Measurements from ENCODE around the gene LRMDA. TPM values are rescaled to one million over a fixed set of nuclear protein-coding genes. Genes with fewer than 3 reads are reported as not detected.

The LRMDA gene
- total RNA-seq, 2 experiments from 2014 or later = not detected

DNA sequence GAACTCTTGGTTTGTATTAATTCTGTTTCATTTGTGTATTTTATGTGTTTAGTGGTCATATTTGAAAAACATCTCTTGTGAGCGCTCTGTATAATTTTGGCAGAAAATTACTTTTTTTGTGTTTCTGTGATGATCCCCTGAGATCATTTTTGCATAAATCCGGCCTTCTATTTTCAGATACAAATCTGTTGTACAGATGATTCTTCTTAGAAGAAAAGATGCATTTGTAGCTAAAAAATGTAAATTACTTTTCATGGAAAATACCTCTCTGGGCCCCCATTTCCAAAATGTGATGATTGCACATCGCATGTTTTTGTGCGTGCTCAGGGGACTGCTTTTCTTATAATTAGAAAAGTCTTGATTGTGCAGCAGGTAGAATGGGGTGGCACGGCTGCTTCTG, 395.4 kb downstream of the LRMDA start:
- intact Hi-C loops (cut with micrococcal nuclease; ENCODE audit: unreplicated experiment) = no loop called here

DNA sequence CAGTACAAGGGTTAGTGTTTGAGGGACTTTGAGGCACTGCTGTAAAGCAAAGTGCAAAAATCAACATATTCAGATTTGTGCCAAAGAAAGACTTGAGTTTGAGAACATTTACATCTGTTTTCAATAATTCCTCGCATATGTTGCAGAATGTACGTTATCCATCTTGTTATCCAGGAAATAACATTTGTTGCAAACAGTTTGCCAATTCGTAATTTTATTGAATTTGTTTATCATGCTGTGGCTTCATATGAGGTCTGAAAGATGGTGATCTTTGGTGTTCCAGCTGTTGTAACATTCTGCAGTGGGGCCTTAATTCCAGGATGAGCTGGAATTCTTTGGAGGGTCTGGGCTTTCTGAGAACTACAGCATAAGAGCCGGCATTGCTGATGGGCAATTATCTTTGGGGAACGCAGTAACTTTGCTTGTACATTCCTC, 396.2 kb downstream of the LRMDA start:
- Histone ChIP-seq H4K20me1 (ENCODE audit: insufficient read depth, low read length) (no peaks in the 10 kb centered on the region), H3K27ac (ENCODE audit: low read depth, low read length, poor library complexity, severe bottlenecking) (no peak overlapping the region), H3K4me1 (ENCODE audit: insufficient read depth, low read length, poor library complexity, severe bottlenecking) (no peaks in the 10 kb centered on the region), H3K79me2 (ENCODE audit: insufficient read depth, low read depth, low read length) (no peaks in the 10 kb centered on the region), H2AFZ (ENCODE audit: low read length) (no peak overlapping the region), H3K4me2 (ENCODE audit: low read length) (no peak overlapping the region), H3K9me3 (ENCODE audit: low read length) (no peaks in the 10 kb centered on the region), H3K36me3 (ENCODE audit: insufficient read depth, low read length) (no peaks in the 10 kb centered on the region), H3K9me2 (ENCODE audit: insufficient read depth, low read length) (no peaks in the 10 kb centered on the region), H3K4me3 (ENCODE audit: low read depth, low read length, poor library complexity, severe bottlenecking) (no peak overlapping the region)
- TF ChIP-seq, protein P1, sequence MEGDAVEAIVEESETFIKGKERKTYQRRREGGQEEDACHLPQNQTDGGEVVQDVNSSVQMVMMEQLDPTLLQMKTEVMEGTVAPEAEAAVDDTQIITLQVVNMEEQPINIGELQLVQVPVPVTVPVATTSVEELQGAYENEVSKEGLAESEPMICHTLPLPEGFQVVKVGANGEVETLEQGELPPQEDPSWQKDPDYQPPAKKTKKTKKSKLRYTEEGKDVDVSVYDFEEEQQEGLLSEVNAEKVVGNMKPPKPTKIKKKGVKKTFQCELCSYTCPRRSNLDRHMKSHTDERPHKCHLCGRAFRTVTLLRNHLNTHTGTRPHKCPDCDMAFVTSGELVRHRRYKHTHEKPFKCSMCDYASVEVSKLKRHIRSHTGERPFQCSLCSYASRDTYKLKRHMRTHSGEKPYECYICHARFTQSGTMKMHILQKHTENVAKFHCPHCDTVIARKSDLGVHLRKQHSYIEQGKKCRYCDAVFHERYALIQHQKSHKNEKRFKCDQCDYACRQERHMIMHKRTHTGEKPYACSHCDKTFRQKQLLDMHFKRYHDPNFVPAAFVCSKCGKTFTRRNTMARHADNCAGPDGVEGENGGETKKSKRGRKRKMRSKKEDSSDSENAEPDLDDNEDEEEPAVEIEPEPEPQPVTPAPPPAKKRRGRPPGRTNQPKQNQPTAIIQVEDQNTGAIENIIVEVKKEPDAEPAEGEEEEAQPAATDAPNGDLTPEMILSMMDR (conservative IDR thresholded peaks at IDR 0.05; ENCODE audit: low read length) = no peak
- no peak for TF ChIP-seq EZH2phosphoT487 (IDR thresholded peaks at IDR 0.05; ENCODE audit: borderline replicate concordance, low read depth, low read length)
- ChIA-PET CTCF (ENCODE audit: unreplicated experiment) (no interaction called here), POLR2A (no interaction called here)
- no peak for DNase-seq (ENCODE audit: low spot score)
- no TSS peak for BruUV-seq (replicated peaks)
- intact Hi-C loops (cut with micrococcal nuclease; ENCODE audit: unreplicated experiment) = no loop called here

More for the DNA sequence above, 395.4 kb downstream of the LRMDA start:
- no peak overlapping the region for H3K4me2 ChIP-seq (ENCODE audit: low read length)
- H3K36me3 ChIP-seq (ENCODE audit: insufficient read depth, low read length) = no peaks in the 10 kb centered on the region
- no peak overlapping the region for H3K4me3 ChIP-seq (ENCODE audit: low read depth, low read length, poor library complexity, severe bottlenecking)
- ChIA-PET POLR2A (interaction anchor here (0.7 kb wide), 1 partner anchor 1100 kb away, joined by 3 read pairs; no protein-coding TSS in a partner anchor), CTCF (ENCODE audit: unreplicated experiment) (no interaction called here)
- no peak overlapping the region for H2AFZ ChIP-seq (ENCODE audit: low read length)
- BruUV-seq (replicated peaks) = no TSS peak
- no peaks in the 10 kb centered on the region for H3K9me2 ChIP-seq (ENCODE audit: insufficient read depth, low read length)
- no peak overlapping the region for H3K27ac ChIP-seq (ENCODE audit: low read depth, low read length, poor library complexity, severe bottlenecking)
- DNase-seq (ENCODE audit: low spot score) = no peak
- TF ChIP-seq, protein P1 (conservative IDR thresholded peaks at IDR 0.05; ENCODE audit: low read length) = no peak
- TF ChIP-seq EZH2phosphoT487 (IDR thresholded peaks at IDR 0.05; ENCODE audit: borderline replicate concordance, low read depth, low read length) = no peak
- no peaks in the 10 kb centered on the region for H4K20me1 ChIP-seq (ENCODE audit: insufficient read depth, low read length)
- H3K4me1 ChIP-seq (ENCODE audit: insufficient read depth, low read length, poor library complexity, severe bottlenecking) = no peaks in the 10 kb centered on the region
- H3K9me3 ChIP-seq (ENCODE audit: low read length) = no peaks in the 10 kb centered on the region
- H3K79me2 ChIP-seq (ENCODE audit: insufficient read depth, low read depth, low read length) = no peaks in the 10 kb centered on the region

DNA sequence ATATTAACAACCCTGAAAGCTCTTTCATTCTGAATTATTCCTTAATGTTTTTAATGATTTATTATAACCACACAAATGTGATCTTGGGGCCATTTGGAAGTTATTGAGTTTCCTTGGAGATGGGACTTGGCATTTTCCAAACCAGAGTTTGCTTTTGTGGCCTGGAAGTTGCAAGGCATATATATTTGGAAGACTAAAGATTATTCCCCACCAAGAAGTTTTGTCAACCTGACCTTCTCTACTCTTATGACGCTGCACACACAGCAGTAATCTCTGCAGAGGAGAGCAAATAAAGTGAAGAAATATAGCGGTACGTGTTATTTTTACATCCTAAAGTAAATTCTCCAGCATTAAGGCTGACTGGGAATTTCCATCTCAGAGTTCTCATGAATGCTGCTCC, 397.0 kb downstream of the LRMDA start:
- intact Hi-C loops (cut with micrococcal nuclease; ENCODE audit: unreplicated experiment) = no loop called here
- BruUV-seq (replicated peaks) = no TSS peak
- no peaks in the 10 kb centered on the region for H3K36me3 ChIP-seq (ENCODE audit: insufficient read depth, low read length)
- no peak overlapping the region for H3K4me2 ChIP-seq (ENCODE audit: low read length)
- CTCF ChIA-PET (ENCODE audit: unreplicated experiment) = no interaction called here
- H3K27ac ChIP-seq (ENCODE audit: low read depth, low read length, poor library complexity, severe bottlenecking) = no peak overlapping the region
- H2AFZ ChIP-seq (ENCODE audit: low read length) = no peak overlapping the region
- no peaks in the 10 kb centered on the region for H3K9me3 ChIP-seq (ENCODE audit: low read length)
- no peak overlapping the region for H3K4me3 ChIP-seq (ENCODE audit: low read depth, low read length, poor library complexity, severe bottlenecking)
- POLR2A ChIA-PET = interaction anchor here (0.6 kb wide), 1 partner anchor 37 kb away, joined by 4 read pairs; no protein-coding TSS in a partner anchor
- DNase-seq (ENCODE audit: low spot score) = no peak
- H3K4me1 ChIP-seq (ENCODE audit: insufficient read depth, low read length, poor library complexity, severe bottlenecking) = no peaks in the 10 kb centered on the region
- TF ChIP-seq, protein P1 (conservative IDR thresholded peaks at IDR 0.05; ENCODE audit: low read length) = no peak
- no peak for TF ChIP-seq EZH2phosphoT487 (IDR thresholded peaks at IDR 0.05; ENCODE audit: borderline replicate concordance, low read depth, low read length)
- H3K9me2 ChIP-seq (ENCODE audit: insufficient read depth, low read length) = no peaks in the 10 kb centered on the region
- H4K20me1 ChIP-seq (ENCODE audit: insufficient read depth, low read length) = no peaks in the 10 kb centered on the region
- no peaks in the 10 kb centered on the region for H3K79me2 ChIP-seq (ENCODE audit: insufficient read depth, low read depth, low read length)

Data from OCI-LY7 (cell line).